Activated T-cell treated with anti-CD3 and anti-CD28 coated beads, Interleukin-2, amount 50 U/mL, for 24 hours (primary cell): ENCODE data around the gene OLAH.
"Not testable (repeated sequence)": the region's sequence is repeated elsewhere in the genome, so short reads cannot be mapped to it uniquely, and the experiment has no call there.

Experiments
- DNase-seq: peaks from one replicate; pipeline ENCODE4 v3.0.0-alpha.2; 2020
- H3K27ac Mint-ChIP-seq: 2 replicates; pipeline ENCODE4 v1.8.0; 2020; ENCODE audit warnings: mild to moderate bottlenecking, mixed read lengths
- H3K27me3 Mint-ChIP-seq: 2 replicates; pipeline ENCODE4 v1.8.0; 2020; ENCODE audit warnings: mixed read lengths
- H3K36me3 Mint-ChIP-seq: 2 replicates; pipeline ENCODE4 v1.8.0; 2020; ENCODE audit warnings: low read depth, mixed read lengths
- H3K4me1 Mint-ChIP-seq: 2 replicates; pipeline ENCODE4 v1.8.0; 2020; ENCODE audit warnings: low read depth, mixed read lengths
- H3K4me3 Mint-ChIP-seq: 2 replicates; pipeline ENCODE4 v1.8.0; 2020; ENCODE audit warnings: mild to moderate bottlenecking, moderate library complexity, mixed read lengths
- H3K9me3 Mint-ChIP-seq: 2 replicates; pipeline ENCODE4 v1.8.0; 2020; ENCODE audit warnings: mixed read lengths

OLAH gene

GRCh38 chr10:15043674-15044073, at the start of gene OLAH:
OLAH (plus strand) TSS chr10:15043943; CDS start chr10:15047289, 3,346 bp downstream.
- Mint-ChIP-seq H3K27ac (no peak within 1 kb of the TSS), H3K27me3 (no peaks in the 10 kb centered on the region), H3K9me3 (peaks cover 2% of the 10 kb centered on the region), H3K36me3 (no peaks in the 10 kb centered on the region), H3K4me3 (no peak within 1 kb of the TSS), H3K4me1 (peaks cover 10% of the 10 kb centered on the region)
- no peak for DNase-seq

- DNase-seq, result no peak
- H3K9me3 Mint-ChIP-seq, result no peaks in the 10 kb centered on the region
- no peaks in the 10 kb centered on the region for H3K36me3 Mint-ChIP-seq
- H3K4me1 Mint-ChIP-seq, result peaks cover 4% of the 10 kb centered on the region
- no peak overlapping the region for H3K4me3 Mint-ChIP-seq
- H3K27ac Mint-ChIP-seq, result no peak overlapping the region
- H3K27me3 Mint-ChIP-seq, result peaks cover under 1% of the 10 kb centered on the region
These were observed 47.7 kb upstream of the OLAH start for GRCh38 chr10:14995964-14996565.

GRCh38 chr10:15013530-15013929, 30.2 kb upstream of the OLAH start:
- not testable (repeated sequence) for H3K9me3 Mint-ChIP-seq, H3K36me3 Mint-ChIP-seq, H3K27ac Mint-ChIP-seq, H3K4me1 Mint-ChIP-seq, H3K4me3 Mint-ChIP-seq, DNase-seq, H3K27me3 Mint-ChIP-seq

- H3K27ac Mint-ChIP-seq, result no peak overlapping the region
- no peak for DNase-seq
- no peak overlapping the region for H3K4me3 Mint-ChIP-seq
- H3K36me3 Mint-ChIP-seq, result no peaks in the 10 kb centered on the region
- no peaks in the 10 kb centered on the region for H3K4me1 Mint-ChIP-seq
- no peaks in the 10 kb centered on the region for H3K27me3 Mint-ChIP-seq
- H3K9me3 Mint-ChIP-seq, result no peaks in the 10 kb centered on the region
These were observed 28.3 kb upstream of the OLAH start for GRCh38 chr10:15015451-15015850.

GRCh38 chr10:15020966-15021365, 22.8 kb upstream of the OLAH start:
- H3K4me1 Mint-ChIP-seq, H3K27ac Mint-ChIP-seq: not testable (repeated sequence)

GRCh38 chr10:15023079-15023478, 20.7 kb upstream of the OLAH start:
- not testable (repeated sequence) for H3K36me3 Mint-ChIP-seq, H3K4me1 Mint-ChIP-seq, H3K4me3 Mint-ChIP-seq, H3K9me3 Mint-ChIP-seq, H3K27me3 Mint-ChIP-seq, DNase-seq, H3K27ac Mint-ChIP-seq

More at GRCh38 chr10:15020966-15021365, 22.8 kb upstream of the OLAH start:
- H3K36me3 Mint-ChIP-seq, H3K27me3 Mint-ChIP-seq, DNase-seq, H3K9me3 Mint-ChIP-seq, H3K4me3 Mint-ChIP-seq: not testable (repeated sequence)

- not testable (repeated sequence) for H3K4me3 Mint-ChIP-seq, H3K36me3 Mint-ChIP-seq, DNase-seq, H3K4me1 Mint-ChIP-seq, H3K9me3 Mint-ChIP-seq, H3K27ac Mint-ChIP-seq, H3K27me3 Mint-ChIP-seq
These were observed 19.4 kb upstream of the OLAH start for GRCh38 chr10:15024017-15025004.

GRCh38 chr10:15025040-15025439, 18.7 kb upstream of the OLAH start:
- not testable (repeated sequence) for H3K27ac Mint-ChIP-seq, H3K4me3 Mint-ChIP-seq, H3K27me3 Mint-ChIP-seq, H3K9me3 Mint-ChIP-seq, DNase-seq, H3K4me1 Mint-ChIP-seq, H3K36me3 Mint-ChIP-seq

- Mint-ChIP-seq H3K27me3 (no peaks in the 10 kb centered on the region), H3K4me1 (peaks cover 2% of the 10 kb centered on the region), H3K9me3 (no peaks in the 10 kb centered on the region), H3K27ac (no peak overlapping the region), H3K36me3 (no peaks in the 10 kb centered on the region), H3K4me3 (no peak overlapping the region)
- DNase-seq, result no peak
These were observed 16.0 kb upstream of the OLAH start for GRCh38 chr10:15027741-15028140.

- Mint-ChIP-seq H3K36me3 (no peaks in the 10 kb centered on the region), H3K27ac (no peak overlapping the region), H3K4me1 (peaks cover 3% of the 10 kb centered on the region), H3K9me3 (no peaks in the 10 kb centered on the region), H3K27me3 (no peaks in the 10 kb centered on the region), H3K4me3 (no peak overlapping the region)
- DNase-seq, result no peak
These were observed 8.1 kb upstream of the OLAH start for GRCh38 chr10:15035385-15036301.

GRCh38 chr10:15037691-15038090, 6.1 kb upstream of the OLAH start:
- H3K4me3 Mint-ChIP-seq, result no peak overlapping the region
- H3K4me1 Mint-ChIP-seq, result peaks cover 3% of the 10 kb centered on the region
- H3K27me3 Mint-ChIP-seq, result no peaks in the 10 kb centered on the region
- no peak for DNase-seq
- no peaks in the 10 kb centered on the region for H3K36me3 Mint-ChIP-seq
- H3K27ac Mint-ChIP-seq, result no peak overlapping the region
- no peaks in the 10 kb centered on the region for H3K9me3 Mint-ChIP-seq

GRCh38 chr10:15038416-15038815, 5.3 kb upstream of the OLAH start:
- Mint-ChIP-seq H3K27ac (no peak overlapping the region), H3K4me3 (no peak overlapping the region), H3K9me3 (no peaks in the 10 kb centered on the region), H3K36me3 (no peaks in the 10 kb centered on the region), H3K4me1 (peaks cover 3% of the 10 kb centered on the region), H3K27me3 (no peaks in the 10 kb centered on the region)
- DNase-seq, result no peak

GRCh38 chr10:15045380-15045779, 1.6 kb downstream of the OLAH start:
- Mint-ChIP-seq H3K27ac (no peak overlapping the region), H3K4me3 (no peak overlapping the region), H3K9me3 (peaks cover 2% of the 10 kb centered on the region), H3K27me3 (no peaks in the 10 kb centered on the region), H3K36me3 (no peaks in the 10 kb centered on the region), H3K4me1 (peaks cover 10% of the 10 kb centered on the region)
- no peak for DNase-seq

GRCh38 chr10:15046626-15047025, 2.9 kb downstream of the OLAH start:
- no peak for DNase-seq
- H3K36me3 Mint-ChIP-seq, result no peaks in the 10 kb centered on the region
- H3K4me1 Mint-ChIP-seq, result peaks cover 10% of the 10 kb centered on the region
- no peaks in the 10 kb centered on the region for H3K27me3 Mint-ChIP-seq
- H3K9me3 Mint-ChIP-seq, result peaks cover 2% of the 10 kb centered on the region
- H3K27ac Mint-ChIP-seq, result no peak overlapping the region
- no peak overlapping the region for H3K4me3 Mint-ChIP-seq
